SW 1271 (cell line): ENCODE results near the gene LAG3.

Experiments used
- DNase-seq, 2 experiments: peaks; one replicate each; lab custom pipeline; 2025; lab: John Stamatoyannopoulos, UW

The LAG3 gene

GRCh38 chr12:6790496-6791150 lies 18.3 kb downstream of the LAG3 start:
- no peak for DNase-seq

GRCh38 chr12:6791931-6792520 lies 19.7 kb downstream of the LAG3 start:
- DNase-seq: no peak

- DNase-seq: no peak
Observed at GRCh38 chr12:6792522-6793201, 20.3 kb downstream of the LAG3 start.

- DNase-seq: no peak
Observed at GRCh38 chr12:6795088-6795487, 22.8 kb downstream of the LAG3 start.

- no peak for DNase-seq
Observed at GRCh38 chr12:6796576-6796975, 24.3 kb downstream of the LAG3 start.

GRCh38 chr12:6799147-6799546 lies 26.8 kb downstream of the LAG3 start:
- DNase-seq: no peak

- no peak for DNase-seq
Observed at GRCh38 chr12:6807170-6807569, 34.9 kb downstream of the LAG3 start.

GRCh38 chr12:6809056-6809455 lies 36.7 kb downstream of the LAG3 start:
- DNase-seq: no peak

GRCh38 chr12:6810758-6811157 lies 38.4 kb downstream of the LAG3 start:
- no peak for DNase-seq

- no peak for DNase-seq
Observed at GRCh38 chr12:6813363-6813762, 41.0 kb downstream of the LAG3 start.

GRCh38 chr12:6816598-6816997 lies 44.3 kb downstream of the LAG3 start:
- DNase-seq: no peak

GRCh38 chr12:6817098-6817497 lies 44.8 kb downstream of the LAG3 start:
- DNase-seq: no peak

GRCh38 chr12:6817662-6818157 lies 45.4 kb downstream of the LAG3 start:
- DNase-seq: no peak

GRCh38 chr12:6818222-6818621 lies 45.9 kb downstream of the LAG3 start:
- DNase-seq: no peak

GRCh38 chr12:6818645-6819044 lies 46.3 kb downstream of the LAG3 start:
- DNase-seq: no peak

GRCh38 chr12:6819106-6820030 lies 47.0 kb downstream of the LAG3 start:
- no peak for DNase-seq

- no peak for DNase-seq
Observed at GRCh38 chr12:6820166-6820565, 47.8 kb downstream of the LAG3 start.

GRCh38 chr12:6821591-6822425 lies 49.5 kb downstream of the LAG3 start, which contains the start of gene GPR162:
Gene GPR162 (plus strand): TSS chr12:6821821. CDS start chr12:6823899, 2,078 bp downstream.
- no peak for DNase-seq

GRCh38 chr12:6822426-6823135 lies 50.3 kb downstream of the LAG3 start:
- no peak for DNase-seq
